Measurements from ENCODE around the gene EYA3. TPM values are rescaled to one million over a fixed set of nuclear protein-coding genes. Genes with fewer than 3 reads are reported as not detected.

Gene EYA3
- total and polyA plus RNA-seq, 2 of the 8 experiments (the other 6 are each of a cell fraction or from before 2014, with no cell fraction given), result 15.0 to 33.9 TPM

GRCh38 chr1:28032281-28032680, 56.1 kb downstream of the EYA3 start:
- Histone ChIP-seq H2BK5ac (ENCODE audit: low read depth, low read length) (no peak overlapping the region), H3K4me2 (ENCODE audit: insufficient read depth in 1 of 2, low read depth in 2 of 2, low read length in 2 of 2) (no peak overlapping the region), H3K18ac (ENCODE audit: extremely low read depth, low read length) (no peak overlapping the region), H3K14ac (ENCODE audit: insufficient read length) (no peak overlapping the region), H3K23me2 (ENCODE audit: low read depth, low read length) (no peaks in the 10 kb centered on the region), H2BK12ac (ENCODE audit: low read depth, low read length) (no peak overlapping the region), H4K20me1 (replicated peaks in 1 of 2; ENCODE audit: control insufficient read depth in 1 of 2, insufficient read depth in 2 of 2, low read length in 2 of 2) (peaks cover 0 to 2% of the 10 kb centered on the region in 2 experiments), H2BK15ac (ENCODE audit: low read length) (no peak overlapping the region), H3K79me1 (ENCODE audit: low read depth, low read length) (no peaks in the 10 kb centered on the region), H4K5ac (ENCODE audit: insufficient read length, low read depth, low read length) (no peak overlapping the region), H3K4ac (replicated peaks; ENCODE audit: insufficient read length, low read depth, low read length) (no peak overlapping the region), H3K36me3 (ENCODE audit: control insufficient read depth in 2 of 4, insufficient read depth in 4 of 4, low read length in 3 of 4) (peaks cover 0 to 5% (median 0%) of the 10 kb centered on the region in 4 experiments; a peak in 3 of 8 replicates), H3K27ac (ENCODE audit: low read depth, low read length) (no peak overlapping the region), H4K91ac (replicated peaks; ENCODE audit: insufficient read length, low read length) (no peak overlapping the region), H3K79me2 (ENCODE audit: control insufficient read depth in 1 of 2, insufficient read depth in 2 of 2, low read length in 2 of 2) (no peaks in the 10 kb centered on the region), H2BK120ac (replicated peaks; ENCODE audit: low read depth, low read length) (no peak overlapping the region), H2AFZ (ENCODE audit: low read length) (no peak overlapping the region), H3K4me1 (replicated peaks in 1 of 4; ENCODE audit: control insufficient read depth in 3 of 4, insufficient read depth in 4 of 4, low read length in 3 of 4) (no peaks in the 10 kb centered on the region), H3K56ac (replicated peaks; ENCODE audit: insufficient read length, low read depth, low read length) (no peak overlapping the region), H3K9ac (replicated peaks in 1 of 4; ENCODE audit: extremely low read depth in 1 of 4, low read depth in 3 of 4, low read length in 3 of 4) (no peak overlapping the region), H2AK5ac (ENCODE audit: low read depth, low read length) (no peak overlapping the region), H2BK20ac (ENCODE audit: low read length) (no peak overlapping the region), H3K23ac (ENCODE audit: insufficient read length) (no peak overlapping the region), H3K4me3 (ENCODE audit: extremely low read depth in 1 of 4, insufficient read depth in 2 of 4, low read depth in 3 of 4, low read length in 4 of 4) (no peak overlapping the region), H3K27me3 (replicated peaks in 1 of 4; ENCODE audit: control insufficient read depth in 3 of 4, extremely low read depth in 1 of 4, insufficient read depth in 3 of 4, low read length in 3 of 4) (no peaks in the 10 kb centered on the region), H3K9me3 (ENCODE audit: insufficient read depth in 2 of 2, low read depth in 1 of 2, low read length in 1 of 2) (no peaks in the 10 kb centered on the region), H4K8ac (ENCODE audit: extremely low read depth, insufficient read depth, low read length) (no peak overlapping the region)
- CTCF ChIA-PET (ENCODE audit: partially characterized antibody), result no interaction called here
- TF ChIP-seq USF2 (IDR thresholded peaks at IDR 0.05; ENCODE audit: low read length) (no peak), MAX (IDR thresholded peaks at IDR 0.05) (no peak), TEAD4 (IDR thresholded peaks at IDR 0.05; ENCODE audit: low read depth, low read length) (no peak), E2F6 (IDR thresholded peaks at IDR 0.05) (no peak), SUZ12 (IDR thresholded peaks at IDR 0.05; ENCODE audit: low read length) (no peak), HDAC2 (IDR thresholded peaks at IDR 0.05; ENCODE audit: borderline replicate concordance in 1 of 2, low read depth in 2 of 2, low read length in 2 of 2) (no peak)
- no peak for FAIRE-seq
- POLR2A ChIA-PET (ENCODE audit: partially characterized antibody), result no interaction called here
- DNase-seq (ENCODE audit: low read depth in 1 of 2, low spot score in 2 of 2), result no peak

Data from H1 (cell line).